ENCODE data around the gene ZNF652.

ZNF652 gene

DNA sequence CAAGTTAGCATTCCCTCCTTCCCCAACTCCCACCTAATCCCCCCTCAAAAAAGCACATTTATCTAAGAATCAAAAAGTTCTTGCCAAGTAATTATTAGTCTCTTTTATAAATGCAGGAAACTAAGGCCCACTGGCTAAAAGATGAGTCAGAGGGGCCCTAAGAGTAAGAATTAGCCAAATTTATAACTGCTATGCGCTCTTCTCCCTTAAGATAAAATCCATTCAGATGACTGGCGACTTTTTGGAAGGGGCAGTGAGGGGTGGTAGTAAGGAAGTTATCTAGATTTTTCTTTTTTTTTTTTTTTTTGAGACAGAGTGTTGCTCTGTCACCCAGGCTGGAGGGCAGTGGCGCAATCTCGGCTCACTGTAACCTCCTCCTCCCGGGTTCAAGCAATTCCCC lies 17.1 kb downstream of the ZNF652 start:
- peaks cover 17% of the 10 kb centered on the region for H3K4me1 ChIP-seq (ENCODE audit: low read length)
- H3K9me3 ChIP-seq (replicated peaks; ENCODE audit: insufficient read depth, low read length): no peaks in the 10 kb centered on the region
- no peak overlapping the region for H3K4me2 ChIP-seq (ENCODE audit: low read depth, low read length)
- no peak overlapping the region for H3K27ac ChIP-seq (ENCODE audit: low read length)
- H3F3A ChIP-seq (ENCODE audit: insufficient read depth, low read length): peaks cover 24% of the 10 kb centered on the region
- H2AFZ ChIP-seq (ENCODE audit: low read length): no peak overlapping the region
- no peak overlapping the region for H3K9ac ChIP-seq (ENCODE audit: low read length)
- 0 out of 2 replicates have a peak, but pooled peaks cover 4% of the 10 kb centered on the region for H3K36me3 ChIP-seq (replicated peaks; ENCODE audit: insufficient read depth, low read length)
- H3K4me3 ChIP-seq (ENCODE audit: low read length): no peak overlapping the region
- H4K20me1 ChIP-seq (ENCODE audit: insufficient read depth, low read length): no peaks in the 10 kb centered on the region
- TF ChIP-seq EZH2phosphoT487 (IDR thresholded peaks at IDR 0.05; ENCODE audit: low read length) (no peak), EZH2 (optimal IDR thresholded peaks at IDR 0.05; ENCODE audit: low read depth, low read length) (no peak)
- TF ChIP-seq, protein P1, sequence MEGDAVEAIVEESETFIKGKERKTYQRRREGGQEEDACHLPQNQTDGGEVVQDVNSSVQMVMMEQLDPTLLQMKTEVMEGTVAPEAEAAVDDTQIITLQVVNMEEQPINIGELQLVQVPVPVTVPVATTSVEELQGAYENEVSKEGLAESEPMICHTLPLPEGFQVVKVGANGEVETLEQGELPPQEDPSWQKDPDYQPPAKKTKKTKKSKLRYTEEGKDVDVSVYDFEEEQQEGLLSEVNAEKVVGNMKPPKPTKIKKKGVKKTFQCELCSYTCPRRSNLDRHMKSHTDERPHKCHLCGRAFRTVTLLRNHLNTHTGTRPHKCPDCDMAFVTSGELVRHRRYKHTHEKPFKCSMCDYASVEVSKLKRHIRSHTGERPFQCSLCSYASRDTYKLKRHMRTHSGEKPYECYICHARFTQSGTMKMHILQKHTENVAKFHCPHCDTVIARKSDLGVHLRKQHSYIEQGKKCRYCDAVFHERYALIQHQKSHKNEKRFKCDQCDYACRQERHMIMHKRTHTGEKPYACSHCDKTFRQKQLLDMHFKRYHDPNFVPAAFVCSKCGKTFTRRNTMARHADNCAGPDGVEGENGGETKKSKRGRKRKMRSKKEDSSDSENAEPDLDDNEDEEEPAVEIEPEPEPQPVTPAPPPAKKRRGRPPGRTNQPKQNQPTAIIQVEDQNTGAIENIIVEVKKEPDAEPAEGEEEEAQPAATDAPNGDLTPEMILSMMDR (IDR thresholded peaks at IDR 0.05; ENCODE audit: low read length): no peak
- no peaks in the 10 kb centered on the region for H3K9me2 ChIP-seq (replicated peaks; ENCODE audit: insufficient read depth, low read length)
- no peak for DNase-seq
- H3K27me3 ChIP-seq (replicated peaks; ENCODE audit: insufficient read depth, low read length): no peaks in the 10 kb centered on the region
- peaks cover 87% of the 10 kb centered on the region for H3K79me2 ChIP-seq (ENCODE audit: low read length)

DNA sequence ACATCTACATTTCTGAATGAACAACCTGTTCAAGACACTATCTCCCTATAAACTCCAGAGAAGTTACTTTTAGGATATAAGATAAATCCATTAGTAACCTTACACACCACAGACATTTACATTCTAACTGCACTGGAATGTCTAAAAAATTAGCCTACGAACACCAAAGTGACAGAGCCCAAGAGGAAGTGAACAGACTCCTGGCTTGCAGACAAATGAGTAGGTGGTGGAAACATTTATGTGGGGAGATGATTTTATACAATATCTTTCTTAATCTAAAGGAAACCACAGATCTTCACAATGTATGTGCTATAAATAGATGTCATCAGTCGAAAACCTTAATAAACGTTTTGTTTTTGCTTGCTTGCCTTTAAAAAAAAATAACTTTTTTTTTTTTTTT lies 18.8 kb downstream of the ZNF652 start:
- H3K27ac ChIP-seq (ENCODE audit: low read length): peak overlapping the region; percentile 31; the same call in 1 of the 2 replicates
- H3K4me2 ChIP-seq (ENCODE audit: low read depth, low read length): peak overlapping the region; percentile 45
- H3K79me2 ChIP-seq (ENCODE audit: low read length): peaks cover 87% of the 10 kb centered on the region
- no peaks in the 10 kb centered on the region for H4K20me1 ChIP-seq (ENCODE audit: insufficient read depth, low read length)
- H3K27me3 ChIP-seq (replicated peaks; ENCODE audit: insufficient read depth, low read length): no peaks in the 10 kb centered on the region
- H3K9me3 ChIP-seq (replicated peaks; ENCODE audit: insufficient read depth, low read length): no peaks in the 10 kb centered on the region
- no peaks in the 10 kb centered on the region for H3K9me2 ChIP-seq (replicated peaks; ENCODE audit: insufficient read depth, low read length)
- peaks cover 17% of the 10 kb centered on the region for H3K4me1 ChIP-seq (ENCODE audit: low read length)
- no peak for TF ChIP-seq EZH2phosphoT487 (IDR thresholded peaks at IDR 0.05; ENCODE audit: low read length)
- TF ChIP-seq, protein P1 (IDR thresholded peaks at IDR 0.05; ENCODE audit: low read length): no peak
- no peak for TF ChIP-seq EZH2 (optimal IDR thresholded peaks at IDR 0.05; ENCODE audit: low read depth, low read length)
- H3K4me3 ChIP-seq (ENCODE audit: low read length): no peak overlapping the region; the same call in 1 of the 2 replicates
- no peaks in the 10 kb centered on the region for H3K36me3 ChIP-seq (replicated peaks; ENCODE audit: insufficient read depth, low read length)
- no peak overlapping the region for H2AFZ ChIP-seq (ENCODE audit: low read length)
- H3K9ac ChIP-seq (ENCODE audit: low read length): 0 out of 2 replicates have a peak overlapping the region, but pooled peaks have one; percentile 12
- no peak for DNase-seq
- H3F3A ChIP-seq (ENCODE audit: insufficient read depth, low read length): peaks cover 24% of the 10 kb centered on the region

DNA sequence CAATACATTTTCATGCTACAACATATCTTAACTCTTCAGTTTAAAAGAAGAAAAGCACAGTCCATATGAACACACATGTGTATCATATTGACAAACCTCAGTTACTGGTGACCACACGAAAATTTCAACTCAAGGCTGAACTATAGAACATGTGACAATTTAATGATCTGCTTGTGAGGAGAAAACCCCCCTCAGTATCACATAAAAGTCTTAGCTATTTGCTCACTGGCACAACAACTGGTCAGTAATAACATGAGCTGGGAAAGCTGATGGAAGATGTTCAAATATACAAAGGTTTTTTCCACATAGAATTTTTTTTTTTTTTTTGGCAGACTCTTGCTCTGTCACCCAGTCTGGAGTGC lies 19.5 kb downstream of the ZNF652 start:
- no peak for TF ChIP-seq EZH2 (optimal IDR thresholded peaks at IDR 0.05; ENCODE audit: low read depth, low read length)
- TF ChIP-seq, protein P1 (IDR thresholded peaks at IDR 0.05; ENCODE audit: low read length): no peak
- Histone ChIP-seq H3K79me2 (ENCODE audit: low read length) (peaks cover 87% of the 10 kb centered on the region), H3K36me3 (replicated peaks; ENCODE audit: insufficient read depth, low read length) (no peaks in the 10 kb centered on the region), H3F3A (ENCODE audit: insufficient read depth, low read length) (peaks cover 24% of the 10 kb centered on the region), H3K9ac (ENCODE audit: low read length) (peak overlapping the region; percentile 4; the same call in 1 of the 2 replicates), H2AFZ (ENCODE audit: low read length) (no peak overlapping the region), H3K4me1 (ENCODE audit: low read length) (peaks cover 17% of the 10 kb centered on the region), H3K9me3 (replicated peaks; ENCODE audit: insufficient read depth, low read length) (no peaks in the 10 kb centered on the region), H4K20me1 (ENCODE audit: insufficient read depth, low read length) (no peaks in the 10 kb centered on the region), H3K27me3 (replicated peaks; ENCODE audit: insufficient read depth, low read length) (no peaks in the 10 kb centered on the region), H3K27ac (ENCODE audit: low read length) (peak overlapping the region; percentile 31; the same call in 1 of the 2 replicates), H3K4me3 (ENCODE audit: low read length) (peak overlapping the region; percentile 38), H3K4me2 (ENCODE audit: low read depth, low read length) (peak overlapping the region; percentile 62), H3K9me2 (replicated peaks; ENCODE audit: insufficient read depth, low read length) (no peaks in the 10 kb centered on the region)
- DNase-seq: no peak
